Natural killer cell (primary cell): ENCODE data around the gene TRPM1. TPM values are rescaled to one million over a fixed set of nuclear protein-coding genes. Genes with fewer than 3 reads are reported as not detected.
A peak's percentile ranks its signal among the peaks of the same experiment; 100 is the strongest.

Source experiments
- ATAC-seq, 3 donors: fragments of 150-1000 bp in 2 of 3; fragments of 200-7000 bp in 1 of 3; cut with Tn5 transposase; 1 replicate in 1 of 3; 2 replicates in 2 of 3; pipeline ENCODE4 v1.10.0; 2021; ENCODE audit warnings: mild to moderate bottlenecking in 2 of 3, moderate library complexity in 2 of 3
- DNase-seq, 2 donors: peaks; one replicate each; pipeline versions ENCODE4 v3.0.0 to v3.0.0-alpha.2; 2013 to 2021; ENCODE audit warnings: mixed read lengths in 1 of 2
- H3K27ac ChIP-seq: one replicate; pipeline ENCODE4 v1.5.1; 2013; ENCODE audit warnings: mild to moderate bottlenecking, low read length
- H3K27me3 ChIP-seq: one replicate; pipeline ENCODE4 v1.6.1; 2013; ENCODE audit warnings: low read length; ENCODE audit not compliant: control insufficient read depth, insufficient read depth
- H3K36me3 ChIP-seq: one replicate; pipeline ENCODE4 v1.6.1; 2013; ENCODE audit warnings: low read length; ENCODE audit not compliant: control insufficient read depth, insufficient read depth
- H3K4me1 ChIP-seq: one replicate; pipeline ENCODE4 v1.6.1; 2013; ENCODE audit warnings: low read length; ENCODE audit not compliant: control insufficient read depth, insufficient read depth
- H3K4me3 ChIP-seq: one replicate; pipeline ENCODE4 v1.5.1; 2013; ENCODE audit warnings: low read length
- H3K9me3 ChIP-seq: one replicate; pipeline ENCODE4 v1.6.1; 2013; ENCODE audit warnings: low read length; ENCODE audit not compliant: control insufficient read depth, insufficient read depth
- H3K27ac Mint-ChIP-seq, 2 donors: one replicate each; pipeline ENCODE4 v1.8.0; 2022; ENCODE audit warnings: mild to moderate bottlenecking in 2 of 2, mixed read lengths in 2 of 2, moderate library complexity in 1 of 2
- H3K27me3 Mint-ChIP-seq, 2 donors: one replicate each; pipeline ENCODE4 v1.8.0; 2022; ENCODE audit warnings: low read depth in 2 of 2, mixed read lengths in 2 of 2
- H3K36me3 Mint-ChIP-seq: one replicate; pipeline ENCODE4 v1.8.0; 2022; ENCODE audit warnings: mixed read lengths
- H3K4me1 Mint-ChIP-seq, 2 donors: one replicate each; pipeline ENCODE4 v1.8.0; 2022; ENCODE audit warnings: mixed read lengths in 2 of 2
- H3K4me3 Mint-ChIP-seq: one replicate; pipeline ENCODE4 v1.8.0; 2022; ENCODE audit warnings: mild to moderate bottlenecking, moderate library complexity, mixed read lengths
- H3K9me3 Mint-ChIP-seq, 2 donors: one replicate each; pipeline ENCODE4 v1.8.0; 2022; ENCODE audit warnings: mixed read lengths in 2 of 2
- CTCF ChIP-seq: fragments of 200-600 bp; IDR thresholded peaks from one replicate; pipeline ENCODE4 v1.8.0; 2022; ENCODE audit warnings: antibody characterized with exemption
- WGBS: methylation state at CpG from one replicate; pipeline ENCODE4 v1.1.7; 2013; ENCODE audit warnings: missing lambda C conversion rate; ENCODE audit not compliant: insufficient coverage; 5-methylcytosine and 5-hydroxymethylcytosine counted together
- intact Hi-C: fragments of 100-400 bp; cut with micrococcal nuclease; formaldehyde crosslinking; loops from one replicate; pipeline ENCODE4 v1.14.2; 2022
- total RNA-seq, 4 donors: library from RNA; stranded (reverse); fragments of 120-200 nt in 1 of 4; gene quantifications; one replicate each; pipeline versions ENCODE4 v1.2.3 to v1.2.4, GENCODE V29; 2013 to 2022

TRPM1 gene
- total RNA-seq, 3 donors from 2014 or later (not counting 1 experiment from before 2014, with no cell fraction given), result not detected

GRCh38 chr15:31032961-31033371 lies 68.6 kb downstream of the TRPM1 start:
- TF ChIP-seq CTCF, result no peak
- no peak for DNase-seq

GRCh38 chr15:31031471-31032067 lies 70.0 kb downstream of the TRPM1 start:
- Mint-ChIP-seq H3K4me1 (peaks cover 9 to 10% of the 10 kb centered on the region in 2 donors), H3K9me3 (no peaks in the 10 kb centered on the region), H3K4me3 (no peak overlapping the region), H3K36me3 (no peaks in the 10 kb centered on the region), H3K27ac (no peak overlapping the region), H3K27me3 (no peaks in the 10 kb centered on the region)
- no peaks in the 10 kb centered on the region for H3K9me3 ChIP-seq
- WGBS, result no CpG with 5 or more reads among the region's 3 CpGs
- ATAC-seq, result peak; percentile 57 to 90 (median 70)
- TF ChIP-seq CTCF, result no peak
- no peaks in the 10 kb centered on the region for H3K27me3 ChIP-seq
- H3K36me3 ChIP-seq, result no peaks in the 10 kb centered on the region
- H3K27ac ChIP-seq, result no peak overlapping the region
- H3K4me3 ChIP-seq, result no peak overlapping the region
- H3K4me1 ChIP-seq, result no peaks in the 10 kb centered on the region
- intact Hi-C loops, result no loop called here
- DNase-seq, result no peak

More at GRCh38 chr15:31032961-31033371, 68.6 kb downstream of the TRPM1 start:
- no peaks in the 10 kb centered on the region for H3K9me3 Mint-ChIP-seq
- peaks cover 9 to 10% of the 10 kb centered on the region in 2 donors for H3K4me1 Mint-ChIP-seq
- Histone ChIP-seq H3K4me3 (no peak overlapping the region), H3K27me3 (no peaks in the 10 kb centered on the region), H3K9me3 (no peaks in the 10 kb centered on the region), H3K4me1 (no peaks in the 10 kb centered on the region), H3K36me3 (no peaks in the 10 kb centered on the region), H3K27ac (no peak overlapping the region)
- H3K4me3 Mint-ChIP-seq, result no peak overlapping the region
- H3K36me3 Mint-ChIP-seq, result no peaks in the 10 kb centered on the region
- intact Hi-C loops, result no loop called here
- no peak overlapping the region for H3K27ac Mint-ChIP-seq
- H3K27me3 Mint-ChIP-seq, result no peaks in the 10 kb centered on the region
- WGBS, result 79% methylated on average over 5 of the region's 5 CpGs
- no peak for ATAC-seq

- Histone ChIP-seq H3K4me3 (no peak overlapping the region), H3K27me3 (no peaks in the 10 kb centered on the region), H3K27ac (no peak overlapping the region), H3K4me1 (peaks cover 2% of the 10 kb centered on the region), H3K9me3 (no peaks in the 10 kb centered on the region), H3K36me3 (no peaks in the 10 kb centered on the region)
- no peaks in the 10 kb centered on the region for H3K36me3 Mint-ChIP-seq
- 33% methylated on average over 7 of the region's 8 CpGs for WGBS
- DNase-seq (no peak), ATAC-seq (no peak)
- no peak overlapping the region for H3K4me3 Mint-ChIP-seq
- no peaks in the 10 kb centered on the region for H3K9me3 Mint-ChIP-seq
- intact Hi-C loops, result no loop called here
- H3K27ac Mint-ChIP-seq, result no peak overlapping the region
- no peak for TF ChIP-seq CTCF
- no peaks in the 10 kb centered on the region for H3K27me3 Mint-ChIP-seq
- H3K4me1 Mint-ChIP-seq, result peaks cover 20 to 21% of the 10 kb centered on the region in 2 donors
These were observed 73.5 kb downstream of the TRPM1 start for GRCh38 chr15:31027910-31028578.
